ENCODE measurements around the gene SRSF6. TPM values are rescaled to one million over a fixed set of nuclear protein-coding genes. Genes with fewer than 3 reads are reported as not detected.
"Not testable (repeated sequence)": the region's sequence is repeated elsewhere in the genome, so short reads cannot be mapped to it uniquely, and the experiment has no call there.

SRSF6 gene
- total RNA-seq: 100 to 1,000 TPM in 1 of 2 donors, 10 to 100 TPM in 1; 92.2 to 135 TPM
- polyA plus RNA-seq: 10 to 100 TPM; 26.7 to 90.4 TPM
- long read RNA-seq, donor 1, full-length matches to known transcripts: 11 of 31 reads
- long read RNA-seq, donor 1, partial matches to known transcripts: 1 of 31 reads
- long read RNA-seq, donor 1, other reads (novel, unspliced or antisense): 19 of 31 reads
- long read RNA-seq, donor 2, full-length matches to known transcripts: 2 of 5 reads
- long read RNA-seq, donor 2, partial matches to known transcripts: 0 of 5 reads
- long read RNA-seq, donor 2, other reads (novel, unspliced or antisense): 3 of 5 reads

DNA sequence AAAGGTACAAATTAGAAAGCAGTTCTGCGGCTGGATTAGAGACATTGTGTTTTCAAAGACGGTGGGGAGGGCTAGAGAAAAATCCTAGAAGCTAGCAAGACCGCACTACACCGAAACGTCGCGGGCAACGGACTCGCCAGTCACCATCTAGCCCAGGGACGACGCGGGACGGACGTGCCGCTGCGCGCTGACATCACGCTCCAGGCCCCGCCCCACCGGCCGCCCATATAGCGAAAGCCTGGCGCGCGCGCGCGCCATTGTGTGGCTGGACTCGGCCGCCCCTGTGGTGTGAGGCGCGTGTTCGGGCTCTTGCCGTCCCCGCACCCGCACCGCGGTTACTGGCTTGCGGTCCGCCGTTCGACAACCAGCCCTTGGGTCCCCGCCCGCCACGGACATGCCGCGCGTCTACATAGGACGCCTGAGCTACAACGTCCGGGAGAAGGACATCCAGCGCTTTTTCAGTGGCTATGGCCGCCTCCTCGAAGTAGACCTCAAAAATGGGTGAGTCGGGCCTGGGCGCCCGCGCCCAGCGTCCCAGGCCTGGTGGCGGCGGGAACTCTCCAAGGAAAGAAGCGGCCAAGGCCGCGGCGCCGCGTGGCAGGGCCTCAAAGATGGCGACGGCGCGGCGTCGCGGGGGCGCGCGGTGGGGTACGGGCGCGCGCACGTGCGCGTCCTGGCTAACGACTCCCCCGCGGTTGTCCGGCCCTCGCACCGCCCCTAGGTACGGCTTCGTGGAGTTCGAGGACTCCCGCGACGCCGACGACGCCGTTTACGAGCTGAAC is at the start of gene SRSF6:
SRSF6 (plus strand) TSS at position 257 of the 782 bp plus-strand sequence; CDS start at position 395, 138 bp downstream.
- WGBS, 2 donors: 0% methylated on average over 68 to 101 of the region's 101 CpGs
- DNase-seq: peak; percentile 97 to 99

GRCh38 chr20:43408848-43409576 is 48.7 kb upstream of the SRSF6 start:
- peaks cover 0 to 2% of the 10 kb centered on the region in 2 donors for H3K27me3 ChIP-seq (ENCODE audit: control insufficient read depth in 1 of 2, insufficient read depth in 2 of 2, low read length in 1 of 2)
- DNase-seq (no peak), ATAC-seq (ENCODE audit: low FRiP score) (no peak)
- no peak overlapping the region for H3K4me3 ChIP-seq (ENCODE audit: low read length in 2 of 2)
- intact Hi-C loops (cut with DNase I): no loop called here
- WGBS, 2 donors: 21 to 24% methylated on average over 11 of the region's 11 CpGs
- H3K36me3 ChIP-seq (ENCODE audit: control insufficient read depth in 1 of 2, insufficient read depth in 2 of 2, low read length in 1 of 2): no peaks in the 10 kb centered on the region
- H3K9me3 ChIP-seq (ENCODE audit: control insufficient read depth, low read length): peaks cover 6% of the 10 kb centered on the region
- no peaks in the 10 kb centered on the region for H3K4me1 ChIP-seq (ENCODE audit: control insufficient read depth in 1 of 2, insufficient read depth in 2 of 2, low read length in 2 of 2)
- H3K27ac ChIP-seq (ENCODE audit: low read depth in 1 of 2, low read length in 2 of 2): no peak overlapping the region

More for the DNA sequence above, at the start of gene SRSF6:
- H3K27ac ChIP-seq (ENCODE audit: low read depth in 1 of 2, low read length in 2 of 2): peak within 1 kb of the TSS; percentile 99 to 100
- ATAC-seq (ENCODE audit: low FRiP score): peak; percentile 99
- H3K4me3 ChIP-seq (ENCODE audit: low read length in 2 of 2): peak within 1 kb of the TSS; percentile 86 to 98
- no peaks in the 10 kb centered on the region for H3K9me3 ChIP-seq (ENCODE audit: control insufficient read depth, low read length)
- H3K36me3 ChIP-seq (ENCODE audit: control insufficient read depth in 1 of 2, insufficient read depth in 2 of 2, low read length in 1 of 2): peaks cover 3 to 4% of the 10 kb centered on the region in 2 donors
- no peaks in the 10 kb centered on the region for H3K27me3 ChIP-seq (ENCODE audit: control insufficient read depth in 1 of 2, insufficient read depth in 2 of 2, low read length in 1 of 2)
- intact Hi-C loops (cut with DNase I): loop anchor here in 1 of 2 donors (2.0 to 10.0 kb wide), 3 partner anchors 54 to 243 kb away; partner anchors contain the start of gene IFT52
- H3K4me1 ChIP-seq (ENCODE audit: control insufficient read depth in 1 of 2, insufficient read depth in 2 of 2, low read length in 2 of 2): peaks cover 0 to 2% of the 10 kb centered on the region in 2 donors

DNA sequence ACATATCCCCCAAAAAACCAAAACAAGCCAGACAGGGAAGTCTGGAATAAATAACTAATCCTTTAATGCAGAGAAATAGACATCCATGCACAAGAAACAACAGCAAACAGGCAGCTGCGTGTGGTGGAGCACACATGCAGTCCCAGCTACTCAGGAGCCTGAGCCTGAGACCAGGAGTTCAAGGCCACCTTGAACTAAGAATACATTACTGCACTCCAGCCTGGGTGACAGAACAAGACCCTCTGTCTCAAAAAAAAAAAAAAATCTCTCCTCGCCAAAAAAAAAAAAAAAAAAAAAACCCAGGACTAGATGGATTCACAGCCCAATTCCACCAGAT is 48.2 kb upstream of the SRSF6 start:
- intact Hi-C loops (cut with DNase I): no loop called here
- H3K9me3 ChIP-seq (ENCODE audit: control insufficient read depth, low read length): peaks cover 6% of the 10 kb centered on the region
- no peak overlapping the region for H3K4me3 ChIP-seq (ENCODE audit: low read length in 2 of 2)
- H3K36me3 ChIP-seq (ENCODE audit: control insufficient read depth in 1 of 2, insufficient read depth in 2 of 2, low read length in 1 of 2): no peaks in the 10 kb centered on the region
- no peak overlapping the region for H3K27ac ChIP-seq (ENCODE audit: low read depth in 1 of 2, low read length in 2 of 2)
- ATAC-seq (ENCODE audit: low FRiP score) (no peak), DNase-seq (no peak)
- WGBS, 2 donors: 61 to 69% methylated on average over 1 to 2 of the region's 2 CpGs
- H3K4me1 ChIP-seq (ENCODE audit: control insufficient read depth in 1 of 2, insufficient read depth in 2 of 2, low read length in 2 of 2): no peaks in the 10 kb centered on the region
- H3K27me3 ChIP-seq (ENCODE audit: control insufficient read depth in 1 of 2, insufficient read depth in 2 of 2, low read length in 1 of 2): peaks cover 0 to 2% of the 10 kb centered on the region in 2 donors

- no peak for DNase-seq
- no peaks in the 10 kb centered on the region for H3K4me1 ChIP-seq (ENCODE audit: control insufficient read depth in 1 of 2, insufficient read depth in 2 of 2, low read length in 2 of 2)
- peaks cover 4% of the 10 kb centered on the region for H3K9me3 ChIP-seq (ENCODE audit: control insufficient read depth, low read length)
- ATAC-seq (ENCODE audit: low FRiP score): no peak
- H3K4me3 ChIP-seq (ENCODE audit: low read length in 2 of 2): no peak overlapping the region
- WGBS, 2 donors: 68 to 71% methylated on average over 12 of the region's 12 CpGs
- intact Hi-C loops (cut with DNase I): no loop called here
- no peaks in the 10 kb centered on the region for H3K27me3 ChIP-seq (ENCODE audit: control insufficient read depth in 1 of 2, insufficient read depth in 2 of 2, low read length in 1 of 2)
- no peak overlapping the region for H3K27ac ChIP-seq (ENCODE audit: low read depth in 1 of 2, low read length in 2 of 2)
- no peaks in the 10 kb centered on the region for H3K36me3 ChIP-seq (ENCODE audit: control insufficient read depth in 1 of 2, insufficient read depth in 2 of 2, low read length in 1 of 2)
Observed at GRCh38 chr20:43415661-43416430, 41.9 kb upstream of the SRSF6 start.

GRCh38 chr20:43416591-43417228 is 41.0 kb upstream of the SRSF6 start:
- H3K27ac ChIP-seq (ENCODE audit: low read depth in 1 of 2, low read length in 2 of 2): no peak overlapping the region
- DNase-seq (no peak), ATAC-seq (ENCODE audit: low FRiP score) (peak; percentile 41)
- no peaks in the 10 kb centered on the region for H3K27me3 ChIP-seq (ENCODE audit: control insufficient read depth in 1 of 2, insufficient read depth in 2 of 2, low read length in 1 of 2)
- peaks cover 6% of the 10 kb centered on the region for H3K9me3 ChIP-seq (ENCODE audit: control insufficient read depth, low read length)
- intact Hi-C loops (cut with DNase I): no loop called here
- H3K36me3 ChIP-seq (ENCODE audit: control insufficient read depth in 1 of 2, insufficient read depth in 2 of 2, low read length in 1 of 2): no peaks in the 10 kb centered on the region
- 88 to 91% methylated on average over 6 of the region's 6 CpGs for WGBS, 2 donors
- no peaks in the 10 kb centered on the region for H3K4me1 ChIP-seq (ENCODE audit: control insufficient read depth in 1 of 2, insufficient read depth in 2 of 2, low read length in 2 of 2)
- no peak overlapping the region for H3K4me3 ChIP-seq (ENCODE audit: low read length in 2 of 2)

DNA sequence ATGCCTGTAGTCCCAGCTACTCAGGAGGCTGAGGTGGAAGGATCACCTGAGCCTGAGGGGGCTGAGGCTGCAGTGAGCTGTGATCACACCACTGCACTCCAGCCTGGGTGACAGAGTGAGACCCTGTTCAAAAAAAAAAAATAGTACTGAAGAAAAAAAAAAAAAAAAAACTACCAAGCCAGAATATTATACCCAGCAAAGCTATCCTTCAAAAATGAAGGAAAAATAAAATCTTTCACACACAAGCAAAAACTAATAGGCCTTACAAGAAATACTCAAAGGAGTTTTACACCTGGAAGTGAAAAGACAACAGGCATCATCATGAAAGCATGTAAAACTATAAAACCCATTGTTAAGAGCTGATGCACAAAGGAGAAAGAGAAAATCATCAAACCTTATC is 37.5 kb upstream of the SRSF6 start:
- Histone ChIP-seq H3K4me1 (ENCODE audit: control insufficient read depth in 1 of 2, insufficient read depth in 2 of 2, low read length in 2 of 2) (no peaks in the 10 kb centered on the region), H3K4me3 (ENCODE audit: low read length in 2 of 2) (no peak overlapping the region), H3K27ac (ENCODE audit: low read depth in 1 of 2, low read length in 2 of 2) (no peak overlapping the region), H3K36me3 (ENCODE audit: control insufficient read depth in 1 of 2, insufficient read depth in 2 of 2, low read length in 1 of 2) (no peaks in the 10 kb centered on the region), H3K9me3 (ENCODE audit: control insufficient read depth, low read length) (peaks cover 6% of the 10 kb centered on the region), H3K27me3 (ENCODE audit: control insufficient read depth in 1 of 2, insufficient read depth in 2 of 2, low read length in 1 of 2) (no peaks in the 10 kb centered on the region)
- ATAC-seq (ENCODE audit: low FRiP score) (no peak), DNase-seq (no peak)
- intact Hi-C loops (cut with DNase I): no loop called here

GRCh38 chr20:43420913-43421312 is 36.8 kb upstream of the SRSF6 start:
- H3K9me3 ChIP-seq (ENCODE audit: control insufficient read depth, low read length); H3K27ac ChIP-seq (ENCODE audit: low read depth in 1 of 2, low read length in 2 of 2); H3K27me3 ChIP-seq (ENCODE audit: control insufficient read depth in 1 of 2, insufficient read depth in 2 of 2, low read length in 1 of 2); DNase-seq; H3K4me1 ChIP-seq (ENCODE audit: control insufficient read depth in 1 of 2, insufficient read depth in 2 of 2, low read length in 2 of 2); intact Hi-C loops (cut with DNase I); H3K4me3 ChIP-seq (ENCODE audit: low read length in 2 of 2); H3K36me3 ChIP-seq (ENCODE audit: control insufficient read depth in 1 of 2, insufficient read depth in 2 of 2, low read length in 1 of 2); ATAC-seq (ENCODE audit: low FRiP score): not testable (repeated sequence)
- 77 to 83% methylated on average over 7 of the region's 7 CpGs for WGBS, 2 donors

- no peaks in the 10 kb centered on the region for H3K36me3 ChIP-seq (ENCODE audit: control insufficient read depth in 1 of 2, insufficient read depth in 2 of 2, low read length in 1 of 2)
- H3K27ac ChIP-seq (ENCODE audit: low read depth in 1 of 2, low read length in 2 of 2): no peak overlapping the region
- DNase-seq: no peak
- intact Hi-C loops (cut with DNase I): no loop called here
- H3K4me3 ChIP-seq (ENCODE audit: low read length in 2 of 2): no peak overlapping the region
- ATAC-seq (ENCODE audit: low FRiP score): no peak
- 78 to 82% methylated on average over 5 of the region's 5 CpGs for WGBS, 2 donors
- no peaks in the 10 kb centered on the region for H3K27me3 ChIP-seq (ENCODE audit: control insufficient read depth in 1 of 2, insufficient read depth in 2 of 2, low read length in 1 of 2)
- no peaks in the 10 kb centered on the region for H3K4me1 ChIP-seq (ENCODE audit: control insufficient read depth in 1 of 2, insufficient read depth in 2 of 2, low read length in 2 of 2)
- H3K9me3 ChIP-seq (ENCODE audit: control insufficient read depth, low read length): no peaks in the 10 kb centered on the region
Observed at GRCh38 chr20:43426172-43426571, 31.5 kb upstream of the SRSF6 start.

Measured in aorta (tissue), 5 donors.